Astrocyte of the spinal cord (primary cell): ENCODE results near the gene TBKBP1.
A peak's percentile ranks its signal among the peaks of the same experiment; 100 is the strongest.

Experiments used
- DNase-seq: peaks from one replicate; pipeline ENCODE4 v3.0.0; 2011; ENCODE audit warnings: low read depth, low spot score
- H3K4me3 ChIP-seq: 2 replicates; pipeline ENCODE4 v1.5.1; 2011; ENCODE audit warnings: low read depth, mild to moderate bottlenecking, low read length, moderate library complexity
- in situ Hi-C: cut with HindIII; loops from 2 replicates; pipeline ENCODE4 v1.10.0; 2017; ENCODE audit warnings: low sequenced_read_pairs
- TF ChIP-seq, protein P1 (sequence below): IDR thresholded peaks from 2 replicates; pipeline ENCODE4 v1.5.1; 2012; ENCODE audit warnings: low read depth, mild to moderate bottlenecking, low read length, inconsistent platforms

The TBKBP1 gene

GRCh38 chr17:47713980-47714700, 20.2 kb downstream of the TBKBP1 start:
- in situ Hi-C loops: no loop called here
- H3K4me3 ChIP-seq: no peak overlapping the region
- no peak for DNase-seq
- TF ChIP-seq, protein P1, sequence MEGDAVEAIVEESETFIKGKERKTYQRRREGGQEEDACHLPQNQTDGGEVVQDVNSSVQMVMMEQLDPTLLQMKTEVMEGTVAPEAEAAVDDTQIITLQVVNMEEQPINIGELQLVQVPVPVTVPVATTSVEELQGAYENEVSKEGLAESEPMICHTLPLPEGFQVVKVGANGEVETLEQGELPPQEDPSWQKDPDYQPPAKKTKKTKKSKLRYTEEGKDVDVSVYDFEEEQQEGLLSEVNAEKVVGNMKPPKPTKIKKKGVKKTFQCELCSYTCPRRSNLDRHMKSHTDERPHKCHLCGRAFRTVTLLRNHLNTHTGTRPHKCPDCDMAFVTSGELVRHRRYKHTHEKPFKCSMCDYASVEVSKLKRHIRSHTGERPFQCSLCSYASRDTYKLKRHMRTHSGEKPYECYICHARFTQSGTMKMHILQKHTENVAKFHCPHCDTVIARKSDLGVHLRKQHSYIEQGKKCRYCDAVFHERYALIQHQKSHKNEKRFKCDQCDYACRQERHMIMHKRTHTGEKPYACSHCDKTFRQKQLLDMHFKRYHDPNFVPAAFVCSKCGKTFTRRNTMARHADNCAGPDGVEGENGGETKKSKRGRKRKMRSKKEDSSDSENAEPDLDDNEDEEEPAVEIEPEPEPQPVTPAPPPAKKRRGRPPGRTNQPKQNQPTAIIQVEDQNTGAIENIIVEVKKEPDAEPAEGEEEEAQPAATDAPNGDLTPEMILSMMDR: no peak

DNA sequence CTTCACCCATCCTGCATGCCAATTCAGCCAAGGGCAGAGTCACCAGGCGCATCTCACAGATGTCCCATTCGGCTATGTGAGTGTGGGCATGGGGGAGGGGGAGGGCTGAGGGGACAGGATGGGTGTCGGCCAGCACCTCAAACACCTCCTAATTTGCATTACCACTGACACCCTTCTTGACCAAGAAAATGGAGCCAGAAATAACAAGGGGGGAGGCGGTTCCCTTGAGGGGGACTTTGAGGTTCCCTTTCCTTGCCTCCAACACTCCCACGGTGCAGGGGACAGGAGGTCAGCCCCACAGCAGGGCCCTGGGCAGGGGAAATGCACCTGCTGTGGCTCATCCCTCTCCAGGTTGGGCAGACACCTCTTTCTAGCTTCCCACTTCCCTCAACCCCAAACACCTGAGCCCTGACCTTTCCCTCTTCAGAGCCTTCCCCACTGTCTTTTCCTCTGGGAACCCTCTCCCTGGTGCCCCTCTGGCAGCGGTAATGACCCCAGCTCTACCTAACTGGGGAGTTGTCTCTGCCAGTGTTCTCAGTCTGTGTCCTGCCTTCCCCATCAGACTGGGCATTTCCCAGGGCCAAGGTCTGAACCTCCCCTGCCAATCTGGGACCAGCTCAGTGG, 20.9 kb downstream of the TBKBP1 start:
- no peak for DNase-seq
- H3K4me3 ChIP-seq: no peak overlapping the region
- in situ Hi-C loops: no loop called here
- TF ChIP-seq, protein P1: no peak

- DNase-seq: no peak
- in situ Hi-C loops: no loop called here
- H3K4me3 ChIP-seq: no peak overlapping the region
- TF ChIP-seq, protein P1: no peak
These were observed 21.8 kb downstream of the TBKBP1 start for GRCh38 chr17:47715669-47716325.

- DNase-seq: no peak
- in situ Hi-C loops: no loop called here
- TF ChIP-seq, protein P1: no peak
- H3K4me3 ChIP-seq: no peak overlapping the region
These were observed 22.4 kb downstream of the TBKBP1 start for GRCh38 chr17:47716375-47716774.

- no peak overlapping the region for H3K4me3 ChIP-seq
- TF ChIP-seq, protein P1: peak; percentile 43
- in situ Hi-C loops: no loop called here
- no peak for DNase-seq
These were observed 23.3 kb downstream of the TBKBP1 start for GRCh38 chr17:47717261-47717697.

DNA sequence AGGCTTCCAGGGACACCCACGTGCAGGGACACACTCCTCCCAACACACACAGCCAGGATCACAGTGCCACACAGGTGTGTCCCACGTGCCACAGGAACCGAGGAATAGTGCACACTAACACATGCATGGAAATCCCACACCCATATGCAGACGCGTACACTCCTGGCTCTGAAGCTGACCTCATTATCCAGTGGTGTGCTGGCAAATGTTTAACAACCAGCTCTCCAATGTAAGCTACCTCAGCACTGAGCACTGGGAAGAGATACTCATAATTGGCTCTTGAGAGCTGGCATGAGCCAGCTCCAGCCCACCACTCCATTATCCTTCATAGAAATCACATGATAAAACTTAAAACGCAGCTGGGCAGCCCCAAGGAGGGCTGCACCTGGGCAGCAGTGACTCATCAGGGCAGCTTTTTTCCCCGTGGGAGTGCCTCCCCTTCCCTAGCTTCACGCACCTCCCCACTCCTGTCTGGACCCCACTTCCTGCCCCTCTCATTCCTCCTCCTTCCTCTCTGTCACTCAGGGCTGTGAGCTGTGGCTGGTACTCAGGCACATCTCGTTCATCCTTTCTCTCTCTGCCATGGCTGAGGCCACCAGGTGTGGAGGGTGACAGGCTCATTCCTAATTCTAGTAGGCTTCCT, 24.1 kb downstream of the TBKBP1 start:
- TF ChIP-seq, protein P1: no peak
- no peak for DNase-seq
- in situ Hi-C loops: no loop called here
- H3K4me3 ChIP-seq: no peak overlapping the region
